ENCODE results near the gene U2AF1. TPM values are rescaled to one million over a fixed set of nuclear protein-coding genes. Genes with fewer than 3 reads are reported as not detected.
"Not testable (repeated sequence)": the region's sequence is repeated elsewhere in the genome, so short reads cannot be mapped to it uniquely, and the experiment has no call there.

U2AF1 gene
- total RNA-seq, 1 donor from 2014 or later: 34.9 TPM

DNA sequence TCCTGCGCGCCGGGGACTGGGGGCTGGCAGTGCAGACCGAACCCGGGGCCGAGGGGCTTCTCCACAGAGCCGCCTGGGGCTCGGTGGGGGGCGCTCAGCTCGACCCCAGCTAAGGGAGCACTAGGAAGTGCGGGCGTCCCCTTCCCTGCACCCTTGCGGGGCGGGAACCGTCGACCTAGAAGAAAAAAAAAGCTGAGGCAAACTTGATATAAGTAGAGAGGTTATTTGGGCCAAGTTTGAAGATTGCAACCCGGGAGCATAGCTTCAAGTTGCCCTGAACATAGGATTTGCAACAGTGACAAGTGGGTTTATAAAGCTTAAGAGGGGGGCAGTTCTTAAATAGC is 396 bp upstream of the U2AF1 start:
- intact Hi-C loops (cut with DNase I); DNase-seq; H3K36me3 ChIP-seq; H3K4me1 ChIP-seq; ATAC-seq; H3K4me3 ChIP-seq; H3K9me3 ChIP-seq; H3K27ac ChIP-seq; H3K27me3 ChIP-seq: not testable (repeated sequence)

GRCh38 chr21:43104642-43105041 is 2.7 kb downstream of the U2AF1 start:
- intact Hi-C loops (cut with DNase I); ATAC-seq; H3K27ac ChIP-seq; H3K4me3 ChIP-seq; DNase-seq; H3K27me3 ChIP-seq; H3K4me1 ChIP-seq; H3K36me3 ChIP-seq; H3K9me3 ChIP-seq: not testable (repeated sequence)

DNA sequence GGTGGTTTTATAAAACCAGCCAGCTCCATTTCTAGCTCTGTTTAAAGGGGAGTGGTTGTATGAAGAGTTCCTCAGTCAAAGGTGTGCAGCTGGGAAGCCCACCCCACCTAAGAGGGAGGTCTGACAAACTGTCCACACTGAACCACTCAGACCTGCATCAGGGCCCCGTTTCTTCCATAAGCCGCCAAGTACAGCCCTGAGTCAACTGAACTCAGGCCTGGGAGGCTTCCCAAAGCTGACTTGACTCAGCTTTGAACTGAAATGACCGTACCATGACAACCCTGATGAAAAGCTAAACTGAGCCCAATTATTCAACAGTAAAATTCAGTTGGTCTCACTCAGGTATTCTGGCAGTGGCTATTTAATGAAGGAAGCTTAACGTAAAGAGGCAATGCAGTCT is 5.1 kb downstream of the U2AF1 start:
- ATAC-seq; intact Hi-C loops (cut with DNase I); H3K4me1 ChIP-seq: not testable (repeated sequence)

GRCh38 chr21:43101676-43102075 is 5.7 kb downstream of the U2AF1 start:
- H3K4me3 ChIP-seq; ATAC-seq; intact Hi-C loops (cut with DNase I); H3K27me3 ChIP-seq; DNase-seq; H3K4me1 ChIP-seq; H3K9me3 ChIP-seq; H3K27ac ChIP-seq; H3K36me3 ChIP-seq: not testable (repeated sequence)

More for the DNA sequence above, 5.1 kb downstream of the U2AF1 start:
- H3K27ac ChIP-seq, H3K9me3 ChIP-seq, DNase-seq, H3K4me3 ChIP-seq, H3K27me3 ChIP-seq, H3K36me3 ChIP-seq: not testable (repeated sequence)

DNA sequence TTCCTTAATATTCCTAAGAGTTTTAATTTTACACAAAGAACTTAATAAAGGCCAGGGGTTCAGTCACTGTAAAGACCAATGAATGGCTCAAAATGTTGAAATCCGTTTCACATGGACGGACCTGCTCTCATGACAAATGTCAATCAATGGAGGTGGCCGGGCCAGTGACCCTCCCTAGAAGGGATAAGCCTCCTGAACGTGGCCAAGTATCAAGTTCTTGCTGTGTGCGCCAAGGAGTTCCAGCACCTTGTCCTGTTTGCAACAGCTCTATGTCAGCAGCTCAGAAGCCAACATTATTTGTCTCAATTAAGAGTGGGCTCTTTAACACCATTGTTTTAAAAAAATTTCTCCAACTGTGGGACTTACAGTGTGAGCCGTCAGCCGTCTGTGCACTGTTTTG is 6.4 kb downstream of the U2AF1 start:
- H3K4me3 ChIP-seq; H3K9me3 ChIP-seq; ATAC-seq; H3K4me1 ChIP-seq; H3K27me3 ChIP-seq; H3K27ac ChIP-seq; intact Hi-C loops (cut with DNase I); H3K36me3 ChIP-seq; DNase-seq: not testable (repeated sequence)

- DNase-seq; intact Hi-C loops (cut with DNase I); H3K27me3 ChIP-seq; H3K36me3 ChIP-seq; H3K4me3 ChIP-seq; ATAC-seq; H3K27ac ChIP-seq; H3K9me3 ChIP-seq; H3K4me1 ChIP-seq: not testable (repeated sequence)
Measured at GRCh38 chr21:43091979-43092614, 15.3 kb downstream of the U2AF1 start.

- H3K27me3 ChIP-seq; H3K36me3 ChIP-seq; H3K4me1 ChIP-seq; H3K4me3 ChIP-seq; intact Hi-C loops (cut with DNase I); ATAC-seq; DNase-seq; H3K9me3 ChIP-seq; H3K27ac ChIP-seq: not testable (repeated sequence)
Measured at GRCh38 chr21:43090947-43091346, 16.4 kb downstream of the U2AF1 start.

DNA sequence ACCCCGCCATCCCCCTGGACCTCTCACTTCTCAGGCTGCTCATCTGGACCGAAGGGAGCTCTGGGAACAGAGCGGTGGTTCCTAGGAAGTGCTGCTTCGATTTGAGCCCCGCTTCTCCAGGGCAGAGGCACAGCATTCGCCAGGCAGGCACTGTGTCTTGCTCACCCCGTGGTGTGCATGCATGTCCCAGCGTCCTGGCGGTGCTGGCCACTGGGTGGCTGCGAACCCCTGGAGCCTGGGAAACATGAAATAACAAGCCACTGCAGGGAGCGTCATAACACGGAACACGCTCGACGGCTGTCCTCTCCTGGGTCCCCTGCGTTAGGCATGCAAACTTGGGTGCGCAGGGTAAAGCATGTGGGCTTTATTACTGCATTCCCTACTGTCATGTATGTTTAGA is 17.9 kb downstream of the U2AF1 start:
- H3K27ac ChIP-seq; DNase-seq; H3K9me3 ChIP-seq; H3K36me3 ChIP-seq; ATAC-seq; H3K4me1 ChIP-seq; intact Hi-C loops (cut with DNase I); H3K27me3 ChIP-seq; H3K4me3 ChIP-seq: not testable (repeated sequence)

DNA sequence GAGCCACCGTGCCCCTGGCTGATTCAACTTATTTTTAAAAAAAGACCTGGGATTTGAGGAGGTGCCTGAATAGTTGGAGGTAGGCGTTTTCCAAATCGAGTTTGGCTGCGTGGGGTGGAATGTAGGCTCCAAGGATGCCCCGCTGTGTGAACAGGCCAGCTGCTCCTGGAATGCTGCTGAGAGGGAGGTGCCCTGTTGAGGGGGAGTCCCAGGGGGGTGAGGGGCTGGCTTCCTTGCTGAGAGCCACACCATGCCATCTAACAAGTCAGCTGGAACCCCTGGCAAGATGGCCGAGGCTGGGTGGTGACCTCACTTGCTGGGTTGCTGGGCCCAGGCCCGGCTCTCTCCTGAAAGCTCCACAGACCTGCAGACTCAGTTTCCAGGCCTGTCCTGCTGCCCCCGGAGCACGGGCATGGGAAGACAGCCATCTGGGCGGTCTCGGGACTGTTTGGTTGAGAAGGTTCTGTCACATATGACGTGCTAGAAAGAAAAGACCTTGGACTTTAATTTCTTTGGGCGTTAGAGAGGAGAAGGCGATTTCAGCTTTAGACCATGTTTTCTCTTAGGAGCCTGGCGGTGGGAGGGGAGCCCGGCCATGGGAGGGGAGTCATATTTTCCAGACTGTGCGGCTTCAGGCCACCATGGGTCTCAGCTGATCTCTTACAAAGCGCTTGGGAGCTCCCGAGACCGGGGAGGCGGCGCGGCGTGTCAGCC is 24.6 kb downstream of the U2AF1 start:
- DNase-seq; H3K4me1 ChIP-seq; H3K27me3 ChIP-seq; intact Hi-C loops (cut with DNase I); ATAC-seq; H3K36me3 ChIP-seq; H3K4me3 ChIP-seq; H3K9me3 ChIP-seq; H3K27ac ChIP-seq: not testable (repeated sequence)

DNA sequence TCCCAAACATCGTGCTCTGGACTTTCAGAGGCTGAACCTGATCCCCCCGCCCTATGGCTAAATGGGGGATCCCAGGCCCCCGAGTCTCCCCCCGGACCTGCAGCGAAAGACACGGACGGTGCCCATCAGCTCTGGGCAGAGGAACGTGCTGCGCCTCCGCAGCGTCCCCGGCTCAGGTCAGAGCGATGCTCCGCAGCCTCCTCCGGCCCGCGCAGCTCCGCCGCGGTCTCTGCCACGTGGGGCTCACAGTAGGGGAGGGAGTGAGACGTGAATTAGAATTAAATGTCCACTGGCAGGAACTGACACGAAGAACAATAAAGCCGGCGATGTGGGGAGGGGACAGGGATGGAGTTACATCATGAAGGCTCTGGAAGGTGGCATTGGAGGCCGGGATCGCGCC is 30.7 kb downstream of the U2AF1 start:
- ATAC-seq: peak; percentile 27
- H3K4me1 ChIP-seq; H3K9me3 ChIP-seq; H3K27ac ChIP-seq; H3K36me3 ChIP-seq; H3K4me3 ChIP-seq; H3K27me3 ChIP-seq; intact Hi-C loops (cut with DNase I): not testable (repeated sequence)
- DNase-seq: peak; percentile 29

DNA sequence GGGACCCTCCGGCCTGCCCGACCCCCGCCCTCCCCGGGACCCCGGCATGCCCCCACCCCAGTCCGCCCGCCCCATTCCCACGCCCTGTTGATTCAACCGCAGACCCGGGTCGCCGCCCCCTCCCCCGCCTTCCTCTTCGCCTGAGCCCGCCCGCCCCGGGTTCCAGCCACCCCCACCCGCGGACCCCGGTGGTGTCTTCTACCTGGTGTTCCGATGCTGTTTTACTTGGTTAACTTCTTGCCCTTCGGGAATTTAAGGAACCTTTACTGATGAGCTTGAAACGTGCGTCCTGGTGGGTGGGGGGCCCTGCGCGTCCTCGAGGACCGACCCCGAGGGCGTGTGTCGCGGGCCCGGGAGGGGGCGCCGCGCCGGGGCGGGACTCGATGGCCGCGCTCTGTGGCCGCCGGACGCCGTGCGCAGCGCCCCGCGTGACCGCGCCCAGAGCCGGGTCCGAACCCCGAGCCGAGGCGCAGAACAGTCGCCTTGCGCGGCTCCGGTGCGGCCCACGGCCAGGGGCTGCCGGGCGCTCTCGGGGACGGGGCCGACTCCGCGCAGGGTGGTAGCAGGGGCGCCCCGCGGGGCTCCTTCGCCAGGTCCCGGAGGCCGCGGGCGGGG is 31.2 kb downstream of the U2AF1 start:
- H3K27me3 ChIP-seq; intact Hi-C loops (cut with DNase I); H3K27ac ChIP-seq; DNase-seq; H3K36me3 ChIP-seq; H3K4me3 ChIP-seq; H3K4me1 ChIP-seq; H3K9me3 ChIP-seq: not testable (repeated sequence)
- ATAC-seq: peak; percentile 6

DNA sequence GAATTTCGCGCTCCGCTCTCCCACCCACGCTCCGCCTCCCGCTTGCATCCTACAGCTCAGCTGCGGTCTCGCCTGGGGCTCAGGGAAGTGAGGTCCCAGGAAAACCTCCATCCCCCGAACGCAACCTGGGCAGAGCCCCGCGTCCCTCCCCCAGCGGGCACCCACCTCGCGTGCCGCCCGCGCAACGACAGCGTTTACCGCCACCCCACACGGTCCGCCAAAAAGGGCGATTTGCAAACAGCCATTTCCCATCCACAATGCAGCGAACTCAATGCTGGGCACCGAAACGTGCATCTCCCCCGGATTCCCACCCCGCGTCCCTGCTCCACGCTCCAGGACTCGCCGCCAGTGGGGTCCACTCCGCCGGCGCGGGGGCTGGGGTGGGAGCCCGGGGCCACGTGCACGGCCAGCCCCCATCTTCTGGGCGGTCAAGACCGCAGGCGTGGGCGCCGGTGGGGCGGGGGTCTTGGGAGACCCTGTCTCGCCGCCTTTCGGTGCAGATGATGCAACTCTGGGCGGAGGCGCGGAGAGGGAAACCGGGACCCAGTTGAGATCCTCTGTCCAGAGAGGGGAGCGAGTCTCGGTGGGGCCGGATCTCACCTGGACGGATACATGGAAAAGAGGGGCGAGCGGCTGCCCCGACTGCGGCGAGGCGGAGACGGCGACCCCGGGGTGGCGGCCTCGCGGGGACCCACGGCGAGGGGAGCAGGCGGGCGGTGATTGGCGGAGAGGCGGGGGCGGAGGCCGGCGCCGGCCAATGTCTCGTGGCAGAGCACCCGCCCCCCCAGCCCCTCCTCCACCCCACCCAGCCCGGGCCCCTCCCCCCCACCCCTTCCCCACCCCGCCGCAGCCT is 32.0 kb downstream of the U2AF1 start, which contains the start of gene CBS:
CBS (minus strand) TSS at position 666 of the 853 bp plus-strand sequence. CDS start 3,642 bp downstream, outside the sequence.
- H3K4me1 ChIP-seq, DNase-seq: not testable (repeated sequence)
- ATAC-seq: peak; percentile 70

GRCh38 chr21:43074401-43075169 is 32.8 kb downstream of the U2AF1 start:
- ATAC-seq: peak; percentile 45
- H3K4me3 ChIP-seq; intact Hi-C loops (cut with DNase I); H3K27me3 ChIP-seq; H3K9me3 ChIP-seq; H3K36me3 ChIP-seq; H3K4me1 ChIP-seq; H3K27ac ChIP-seq; DNase-seq: not testable (repeated sequence)

More for the DNA sequence above, 32.0 kb downstream of the U2AF1 start, which contains the start of gene CBS:
- intact Hi-C loops (cut with DNase I); H3K27me3 ChIP-seq; H3K27ac ChIP-seq; H3K4me3 ChIP-seq; H3K9me3 ChIP-seq; H3K36me3 ChIP-seq: not testable (repeated sequence)

Data from upper lobe of right lung (tissue), 1 donor.